Body of pancreas (tissue), 4 donors: ENCODE results near the gene UBR7.
"Not testable (repeated sequence)": the region's sequence is repeated elsewhere in the genome, so short reads cannot be mapped to it uniquely, and the experiment has no call there.

Experiments used
- POLR2A ChIP-seq, 3 donors: fragments of 450-650 bp; IDR thresholded peaks; one replicate each; pipeline ENCODE4 v1.6.1; 2016; ENCODE audit warnings: antibody characterized with exemption in 3 of 3, mild to moderate bottlenecking in 2 of 3
- TF ChIP-seq, protein P1 (sequence below), 7 experiments: fragments of 450-650 bp in 4 of 7; fragments of 200-600 bp in 3 of 7; sonication (generic) in 3 of 7; IDR thresholded peaks; one replicate each; pipeline ENCODE4 v1.5.1; 2016 to 2019; ENCODE audit warnings: antibody characterized with exemption in 7 of 7

DNA sequence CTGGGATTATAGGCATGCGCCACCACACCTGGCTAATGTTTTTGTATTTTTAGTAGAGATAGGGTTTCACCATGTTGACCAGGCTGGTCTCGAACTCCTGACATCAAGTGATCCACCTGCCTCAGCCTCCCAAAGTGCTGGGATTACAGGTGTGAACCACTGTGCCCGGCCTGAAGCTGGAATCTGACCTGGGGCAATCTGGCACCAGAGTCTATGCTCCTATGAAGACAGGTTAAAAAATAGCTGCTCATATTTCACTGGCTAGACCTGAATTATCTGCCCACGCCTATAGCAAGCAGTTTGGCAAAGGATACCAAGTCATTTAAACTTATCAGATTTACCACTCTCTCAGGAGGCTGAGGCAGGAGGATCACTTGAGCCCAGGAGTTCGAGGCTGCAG is 32.3 kb upstream of the UBR7 start:
- TF ChIP-seq, protein P1, sequence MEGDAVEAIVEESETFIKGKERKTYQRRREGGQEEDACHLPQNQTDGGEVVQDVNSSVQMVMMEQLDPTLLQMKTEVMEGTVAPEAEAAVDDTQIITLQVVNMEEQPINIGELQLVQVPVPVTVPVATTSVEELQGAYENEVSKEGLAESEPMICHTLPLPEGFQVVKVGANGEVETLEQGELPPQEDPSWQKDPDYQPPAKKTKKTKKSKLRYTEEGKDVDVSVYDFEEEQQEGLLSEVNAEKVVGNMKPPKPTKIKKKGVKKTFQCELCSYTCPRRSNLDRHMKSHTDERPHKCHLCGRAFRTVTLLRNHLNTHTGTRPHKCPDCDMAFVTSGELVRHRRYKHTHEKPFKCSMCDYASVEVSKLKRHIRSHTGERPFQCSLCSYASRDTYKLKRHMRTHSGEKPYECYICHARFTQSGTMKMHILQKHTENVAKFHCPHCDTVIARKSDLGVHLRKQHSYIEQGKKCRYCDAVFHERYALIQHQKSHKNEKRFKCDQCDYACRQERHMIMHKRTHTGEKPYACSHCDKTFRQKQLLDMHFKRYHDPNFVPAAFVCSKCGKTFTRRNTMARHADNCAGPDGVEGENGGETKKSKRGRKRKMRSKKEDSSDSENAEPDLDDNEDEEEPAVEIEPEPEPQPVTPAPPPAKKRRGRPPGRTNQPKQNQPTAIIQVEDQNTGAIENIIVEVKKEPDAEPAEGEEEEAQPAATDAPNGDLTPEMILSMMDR (IDR thresholded peaks at IDR 0.05), result not testable (repeated sequence)
- not testable (repeated sequence) for TF ChIP-seq POLR2A (IDR thresholded peaks at IDR 0.05)
